CD4-positive, alpha-beta T cell (primary cell): ENCODE results near the gene VRK1. TPM values are rescaled to one million over a fixed set of nuclear protein-coding genes. Genes with fewer than 3 reads are reported as not detected.
A peak's percentile ranks its signal among the peaks of the same experiment; 100 is the strongest.

Source experiments
- ATAC-seq: fragments of 200-7000 bp; cut with Tn5 transposase; one replicate; pipeline ENCODE4 v1.10.0; 2022; ENCODE audit warnings: mild to moderate bottlenecking; ENCODE audit not compliant: poor library complexity
- CTCF ChIA-PET: fragments of 350-600 bp; sonication (Branson Sonifier 250); formaldehyde crosslinking; loops from one replicate; lab custom pipeline; 2021; ENCODE audit warnings: antibody characterized with exemption, inconsistent platforms; lab: Charles Lee
- POLR2A ChIA-PET: fragments of 350-600 bp; sonication (Branson Sonifier 250); formaldehyde crosslinking; loops from one replicate; lab custom pipeline; 2021; ENCODE audit warnings: antibody characterized with exemption, inconsistent platforms; lab: Charles Lee
- DNase-seq, 14 experiments: peaks; one replicate each; pipeline ENCODE4 v3.0.0-alpha.2; 2013 to 2020; ENCODE audit warnings: mixed read lengths in 2 of 14
- H3K27ac ChIP-seq, 2 donors: one replicate each; pipeline versions ENCODE4 v1.5.1 to v1.7.0; 2013; ENCODE audit warnings: low read length in 2 of 2, low read depth in 1 of 2, mild to moderate bottlenecking in 1 of 2
- H3K27me3 ChIP-seq, 2 experiments: 1 replicate in 1 of 2; 2 replicates in 1 of 2; pipeline versions ENCODE4 v1.6.1 to v1.7.0; 2013; ENCODE audit warnings: low read length in 2 of 2, control low read depth in 1 of 2, mild to moderate bottlenecking in 1 of 2, moderate library complexity in 1 of 2; ENCODE audit not compliant: insufficient read depth in 2 of 2, control insufficient read depth in 1 of 2
- H3K36me3 ChIP-seq: one replicate; pipeline ENCODE4 v1.6.1; 2013; ENCODE audit warnings: low read length, control low read depth; ENCODE audit not compliant: insufficient read depth
- H3K4me1 ChIP-seq: one replicate; pipeline ENCODE4 v1.6.1; 2013; ENCODE audit warnings: low read length, control low read depth; ENCODE audit not compliant: insufficient read depth
- H3K4me3 ChIP-seq: one replicate; pipeline ENCODE4 v1.5.1; 2013; ENCODE audit warnings: mild to moderate bottlenecking, low read length, moderate library complexity
- H3K9me3 ChIP-seq, 2 experiments: 1 replicate in 1 of 2; 2 replicates in 1 of 2; pipeline versions ENCODE4 v1.6.1 to v1.7.0; 2013; ENCODE audit warnings: low read length in 2 of 2, mild to moderate bottlenecking in 2 of 2, control low read depth in 1 of 2, moderate library complexity in 1 of 2; ENCODE audit not compliant: control insufficient read depth in 1 of 2, insufficient read depth in 1 of 2
- H3K27ac Mint-ChIP-seq: one replicate; pipeline ENCODE4 v1.8.0; 2020; ENCODE audit warnings: mixed read lengths
- H3K27me3 Mint-ChIP-seq: one replicate; pipeline ENCODE4 v1.8.0; 2021; ENCODE audit warnings: mixed read lengths
- H3K36me3 Mint-ChIP-seq: one replicate; pipeline ENCODE4 v1.8.0; 2021; ENCODE audit warnings: low read depth, mixed read lengths
- H3K4me1 Mint-ChIP-seq: one replicate; pipeline ENCODE4 v1.8.0; 2021; ENCODE audit warnings: low read depth, mixed read lengths
- H3K4me3 Mint-ChIP-seq: one replicate; pipeline ENCODE4 v1.8.0; 2020; ENCODE audit warnings: mild to moderate bottlenecking, mixed read lengths
- H3K9me3 Mint-ChIP-seq: one replicate; pipeline ENCODE4 v1.8.0; 2020; ENCODE audit warnings: mixed read lengths
- CTCF ChIP-seq: fragments of 200-600 bp; IDR thresholded peaks from one replicate; pipeline ENCODE4 v1.8.0; 2022; ENCODE audit warnings: antibody characterized with exemption, mild to moderate bottlenecking
- intact Hi-C, 2 experiments: fragments of 100-400 bp; cut with DNase I in 1 of 2; cut with micrococcal nuclease in 1 of 2; formaldehyde crosslinking; loops; one replicate each; pipeline versions ENCODE4 v1.15.1 to v1.9.0; 2023 to 2025; cut with DNase I, micrococcal nuclease
- total RNA-seq, 174 experiments: library from RNA in 2 of 174; stranded (reverse) in 2 of 174; gene quantifications; one replicate each; pipeline ENCODE4 v1.2.3 and lab custom pipeline; 2021 to 2026

The VRK1 gene
- total RNA-seq, 2 experiments from 2014 or later, result 36.7 to 41.0 TPM

GRCh38 chr14:96849733-96850132 is 52.6 kb downstream of the VRK1 start:
- ChIA-PET POLR2A (interaction anchor here (0.8 kb wide), 1 partner anchor 52 kb away, joined by 3 read pairs; the partner anchor contains the start of gene VRK1), CTCF (no interaction called here)
- no peak overlapping the region for H3K4me3 Mint-ChIP-seq
- Histone ChIP-seq H3K36me3 (peaks cover 18% of the 10 kb centered on the region), H3K27me3 (no peaks in the 10 kb centered on the region), H3K9me3 (no peaks in the 10 kb centered on the region), H3K4me1 (no peaks in the 10 kb centered on the region), H3K4me3 (no peak overlapping the region), H3K27ac (no peak overlapping the region)
- DNase-seq (no peak), ATAC-seq (no peak)
- no peaks in the 10 kb centered on the region for H3K9me3 Mint-ChIP-seq
- peaks cover 21% of the 10 kb centered on the region for H3K4me1 Mint-ChIP-seq
- TF ChIP-seq CTCF, result no peak
- peaks cover 60% of the 10 kb centered on the region for H3K36me3 Mint-ChIP-seq
- intact Hi-C loops, result no loop called here
- H3K27me3 Mint-ChIP-seq, result no peaks in the 10 kb centered on the region
- no peak overlapping the region for H3K27ac Mint-ChIP-seq

- Histone ChIP-seq H3K27ac (no peak overlapping the region), H3K27me3 (no peaks in the 10 kb centered on the region), H3K36me3 (peaks cover 20% of the 10 kb centered on the region), H3K4me3 (no peak overlapping the region), H3K4me1 (no peaks in the 10 kb centered on the region), H3K9me3 (no peaks in the 10 kb centered on the region)
- Mint-ChIP-seq H3K4me3 (no peak overlapping the region), H3K27ac (no peak overlapping the region), H3K36me3 (peaks cover 62% of the 10 kb centered on the region), H3K27me3 (no peaks in the 10 kb centered on the region), H3K9me3 (no peaks in the 10 kb centered on the region), H3K4me1 (peaks cover 21% of the 10 kb centered on the region)
- POLR2A ChIA-PET, result no interaction called here
- CTCF ChIA-PET, result interaction anchor here (1.4 kb wide), 1 partner anchor 20 kb away, joined by 4 read pairs; no protein-coding TSS in a partner anchor
- TF ChIP-seq CTCF, result no peak
- no peak for ATAC-seq
- intact Hi-C loops, result no loop called here
- DNase-seq, result no peak
Observed at GRCh38 chr14:96851694-96852381, 54.7 kb downstream of the VRK1 start.

- TF ChIP-seq CTCF, result peak; percentile 70
- Mint-ChIP-seq H3K4me1 (peaks cover 21% of the 10 kb centered on the region), H3K27me3 (no peaks in the 10 kb centered on the region), H3K4me3 (no peak overlapping the region), H3K27ac (no peak overlapping the region), H3K9me3 (no peaks in the 10 kb centered on the region), H3K36me3 (peaks cover 62% of the 10 kb centered on the region)
- ChIA-PET CTCF (interaction anchor here (0.6 to 1.4 kb wide), 2 partner anchors 21 to 1156 kb away, joined by 4 read pairs; no protein-coding TSS in a partner anchor), POLR2A (interaction anchor here (0.5 to 1.2 kb wide), 2 partner anchors 107 to 364 kb away, joined by 3 read pairs; no protein-coding TSS in a partner anchor)
- no peaks in the 10 kb centered on the region for H3K9me3 ChIP-seq
- H3K27ac ChIP-seq, result no peak overlapping the region
- ATAC-seq (peak; percentile 62), DNase-seq (peak in 5 of 14 experiments; percentile 3 to 51 (median 25))
- no peaks in the 10 kb centered on the region for H3K27me3 ChIP-seq
- no peaks in the 10 kb centered on the region for H3K4me1 ChIP-seq
- peaks cover 18% of the 10 kb centered on the region for H3K36me3 ChIP-seq
- intact Hi-C loops, result no loop called here
- no peak overlapping the region for H3K4me3 ChIP-seq
Observed at GRCh38 chr14:96852823-96853422, 55.7 kb downstream of the VRK1 start.
